Testis (tissue), 2 donors: ENCODE measurements around the gene GOLPH3.

Source experiments
- CTCF ChIP-seq, 3 experiments: fragments of 450-650 bp in 2 of 3; fragments of 200-600 bp in 1 of 3; sonication (generic) in 1 of 3; IDR thresholded peaks; one replicate each; pipeline ENCODE4 v1.5.1; 2016 to 2019; ENCODE audit warnings: antibody characterized with exemption in 3 of 3, mild to moderate bottlenecking in 2 of 3, moderate library complexity in 1 of 3
- POLR2A ChIP-seq: fragments of 450-650 bp; IDR thresholded peaks from one replicate; pipeline ENCODE4 v1.6.1; 2017; ENCODE audit warnings: antibody characterized with exemption, mild to moderate bottlenecking, moderate library complexity

DNA sequence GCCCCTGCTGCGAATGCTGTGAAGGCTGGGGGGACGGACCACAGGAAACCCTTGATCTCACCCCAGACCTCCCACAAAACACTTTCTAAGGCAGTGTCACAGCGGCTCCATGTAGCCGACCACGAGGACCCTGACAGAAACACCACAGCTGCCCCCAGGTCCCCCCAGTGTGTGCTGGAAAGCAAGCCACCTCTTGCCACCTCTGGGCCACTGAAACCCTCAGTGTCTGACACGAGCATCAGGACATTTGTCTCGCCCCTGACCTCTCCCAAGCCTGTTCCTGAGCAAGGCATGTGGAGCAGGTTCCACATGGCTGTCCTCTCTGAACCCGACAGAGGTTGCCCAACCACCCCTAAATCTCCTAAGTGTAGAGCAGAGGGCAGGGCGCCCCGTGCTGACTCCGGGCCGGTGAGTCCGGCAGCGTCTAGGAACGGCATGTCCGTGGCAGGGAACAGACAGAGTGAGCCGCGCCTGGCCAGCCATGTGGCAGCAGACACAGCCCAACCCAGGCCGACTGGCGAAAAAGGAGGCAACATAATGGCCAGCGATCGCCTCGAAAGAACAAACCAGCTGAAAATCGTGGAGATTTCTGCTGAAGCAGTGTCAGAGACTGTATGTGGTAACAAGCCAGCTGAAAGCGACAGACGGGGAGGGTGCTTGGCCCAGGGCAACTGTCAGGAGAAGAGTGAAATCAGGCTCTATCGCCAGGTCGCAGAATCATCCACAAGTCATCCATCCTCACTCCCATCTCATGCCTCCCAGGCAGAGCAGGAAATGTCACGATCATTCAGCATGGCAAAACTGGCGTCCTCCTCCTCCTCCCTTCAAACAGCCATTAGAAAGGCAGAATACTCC, 84.7 kb downstream of the GOLPH3 start:
- TF ChIP-seq CTCF (IDR thresholded peaks at IDR 0.05) (no peak), POLR2A (no peak)
